MM.1S (cell line): ENCODE results near the gene OR2B3.
A peak's percentile ranks its signal among the peaks of the same experiment; 100 is the strongest.

Experiments
- DNase-seq: peaks from one replicate; pipeline ENCODE4 v3.0.0-alpha.2; 2015
- H2AFZ ChIP-seq: fragments of 300-600 bp; sonication (generic); 2 replicates; pipeline ENCODE4 v1.6.0; 2016; ENCODE audit warnings: antibody characterized with exemption, low read length
- H3F3A ChIP-seq: fragments of 300-600 bp; sonication (generic); 2 replicates; pipeline ENCODE4 v1.6.1; 2016; ENCODE audit warnings: mild to moderate bottlenecking, antibody characterized with exemption, low read length, moderate library complexity, mixed read lengths; ENCODE audit not compliant: insufficient read depth
- H3K27ac ChIP-seq: fragments of 300-600 bp; sonication (generic); 2 replicates; pipeline ENCODE4 v1.5.1; 2016; ENCODE audit warnings: mild to moderate bottlenecking, low read length
- H3K27me3 ChIP-seq: fragments of 300-600 bp; sonication (generic); replicated peaks from 2 replicates; pipeline ENCODE4 v1.6.0; 2016; ENCODE audit warnings: low read length; ENCODE audit not compliant: insufficient read depth
- H3K36me3 ChIP-seq: fragments of 300-600 bp; sonication (generic); replicated peaks from 2 replicates; pipeline ENCODE4 v1.6.1; 2016; ENCODE audit warnings: mild to moderate bottlenecking, low read length, mixed read lengths; ENCODE audit not compliant: insufficient read depth
- H3K4me1 ChIP-seq: fragments of 300-600 bp; sonication (generic); 2 replicates; pipeline ENCODE4 v1.6.1; 2016; ENCODE audit warnings: low read length, mixed read lengths
- H3K4me2 ChIP-seq: fragments of 300-600 bp; sonication (generic); 2 replicates; pipeline ENCODE4 v1.6.0; 2016; ENCODE audit warnings: low read depth, low read length
- H3K4me3 ChIP-seq: fragments of 300-600 bp; sonication (generic); 2 replicates; pipeline ENCODE4 v1.5.1; 2016; ENCODE audit warnings: low read length, mixed read lengths
- H3K79me2 ChIP-seq: fragments of 300-600 bp; sonication (generic); 2 replicates; pipeline ENCODE4 v1.6.1; 2016; ENCODE audit warnings: mixed run types, low read length, mixed read lengths
- H3K9ac ChIP-seq: fragments of 300-600 bp; sonication (generic); 2 replicates; pipeline ENCODE4 v1.6.1; 2016; ENCODE audit warnings: low read length, mixed read lengths
- H3K9me2 ChIP-seq: fragments of 300-600 bp; sonication (generic); replicated peaks from 2 replicates; pipeline ENCODE4 v1.6.1; 2016; ENCODE audit warnings: mild to moderate bottlenecking, low read length, mixed read lengths; ENCODE audit not compliant: insufficient read depth
- H3K9me3 ChIP-seq: fragments of 300-600 bp; sonication (generic); replicated peaks from 2 replicates; pipeline ENCODE4 v1.6.1; 2016; ENCODE audit warnings: mild to moderate bottlenecking, low read length, mixed read lengths; ENCODE audit not compliant: insufficient read depth
- H4K20me1 ChIP-seq: fragments of 300-600 bp; sonication (generic); 2 replicates; pipeline ENCODE4 v1.6.1; 2016; ENCODE audit warnings: mild to moderate bottlenecking, low read length, moderate library complexity, mixed read lengths; ENCODE audit not compliant: insufficient read depth
- EZH2 ChIP-seq: fragments of 300-600 bp; sonication (generic); optimal IDR thresholded peaks from 2 replicates; pipeline ENCODE3; 2017; ENCODE audit warnings: low read depth, mild to moderate bottlenecking, antibody characterized with exemption, low read length, mixed read lengths
- EZH2phosphoT487 ChIP-seq: fragments of 300-600 bp; sonication (generic); IDR thresholded peaks from 2 replicates; pipeline ENCODE4 v1.6.1; 2018; ENCODE audit warnings: antibody characterized with exemption, low read length
- TF ChIP-seq, protein P1 (sequence below): fragments of 300-600 bp; sonication (generic); IDR thresholded peaks from 2 replicates; pipeline ENCODE4 v1.5.1; 2016; ENCODE audit warnings: antibody characterized with exemption, low read length, mixed read lengths

The OR2B3 gene

DNA sequence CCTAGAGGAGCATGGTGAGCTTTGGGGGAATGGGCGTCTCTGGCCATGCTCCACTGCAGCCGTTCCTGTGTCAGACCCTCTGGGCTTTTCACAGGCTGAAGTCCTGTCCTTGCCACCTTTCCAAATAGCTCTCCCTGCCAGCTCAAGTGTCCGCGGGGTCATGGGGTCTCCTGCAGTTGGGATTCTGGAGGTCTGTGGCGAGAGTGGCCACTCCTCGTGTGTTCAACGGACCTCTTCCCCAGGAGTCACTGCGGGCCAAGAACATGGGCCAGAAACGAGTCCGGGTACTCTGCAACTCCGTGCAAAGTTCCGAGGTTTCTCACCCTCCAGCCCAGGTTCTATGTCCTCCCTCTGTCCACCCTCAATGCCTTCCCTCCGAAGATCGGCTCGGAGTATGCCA, 4.7 kb downstream of the OR2B3 start:
- Histone ChIP-seq H3K4me2 (no peak overlapping the region), H3F3A (no peaks in the 10 kb centered on the region), H3K9me2 (no peaks in the 10 kb centered on the region), H3K9ac (no peak overlapping the region), H3K27me3 (no peaks in the 10 kb centered on the region), H3K9me3 (no peaks in the 10 kb centered on the region), H3K79me2 (no peaks in the 10 kb centered on the region), H3K4me3 (no peak overlapping the region), H3K4me1 (no peaks in the 10 kb centered on the region), H4K20me1 (no peaks in the 10 kb centered on the region), H3K27ac (no peak overlapping the region), H2AFZ (no peak overlapping the region), H3K36me3 (no peaks in the 10 kb centered on the region)
- DNase-seq: no peak
- TF ChIP-seq, protein P1, sequence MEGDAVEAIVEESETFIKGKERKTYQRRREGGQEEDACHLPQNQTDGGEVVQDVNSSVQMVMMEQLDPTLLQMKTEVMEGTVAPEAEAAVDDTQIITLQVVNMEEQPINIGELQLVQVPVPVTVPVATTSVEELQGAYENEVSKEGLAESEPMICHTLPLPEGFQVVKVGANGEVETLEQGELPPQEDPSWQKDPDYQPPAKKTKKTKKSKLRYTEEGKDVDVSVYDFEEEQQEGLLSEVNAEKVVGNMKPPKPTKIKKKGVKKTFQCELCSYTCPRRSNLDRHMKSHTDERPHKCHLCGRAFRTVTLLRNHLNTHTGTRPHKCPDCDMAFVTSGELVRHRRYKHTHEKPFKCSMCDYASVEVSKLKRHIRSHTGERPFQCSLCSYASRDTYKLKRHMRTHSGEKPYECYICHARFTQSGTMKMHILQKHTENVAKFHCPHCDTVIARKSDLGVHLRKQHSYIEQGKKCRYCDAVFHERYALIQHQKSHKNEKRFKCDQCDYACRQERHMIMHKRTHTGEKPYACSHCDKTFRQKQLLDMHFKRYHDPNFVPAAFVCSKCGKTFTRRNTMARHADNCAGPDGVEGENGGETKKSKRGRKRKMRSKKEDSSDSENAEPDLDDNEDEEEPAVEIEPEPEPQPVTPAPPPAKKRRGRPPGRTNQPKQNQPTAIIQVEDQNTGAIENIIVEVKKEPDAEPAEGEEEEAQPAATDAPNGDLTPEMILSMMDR: no peak
- TF ChIP-seq EZH2 (no peak), EZH2phosphoT487 (no peak)

DNA sequence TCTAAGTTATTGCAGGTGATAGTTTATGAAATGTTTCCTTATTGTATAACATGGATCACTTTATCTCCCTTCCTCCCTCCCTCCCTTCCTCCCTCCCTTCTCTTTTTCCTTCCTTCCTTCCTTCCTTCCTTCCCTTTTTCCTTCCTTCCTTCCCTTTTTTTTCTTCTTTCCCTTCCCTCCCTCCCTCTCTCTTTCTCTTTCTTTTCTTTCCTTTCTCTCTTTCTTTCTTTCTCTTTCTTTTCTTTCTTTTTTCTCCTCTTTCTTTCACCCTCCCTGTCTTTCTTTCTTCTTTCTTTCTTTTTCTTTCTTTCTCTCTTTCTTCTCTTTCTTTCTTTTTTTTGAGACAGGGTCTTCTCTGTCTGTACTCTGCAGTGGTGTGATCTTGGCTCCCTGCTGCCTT, 5.8 kb downstream of the OR2B3 start:
- H3K27me3 ChIP-seq: no peaks in the 10 kb centered on the region
- no peaks in the 10 kb centered on the region for H3K79me2 ChIP-seq

DNA sequence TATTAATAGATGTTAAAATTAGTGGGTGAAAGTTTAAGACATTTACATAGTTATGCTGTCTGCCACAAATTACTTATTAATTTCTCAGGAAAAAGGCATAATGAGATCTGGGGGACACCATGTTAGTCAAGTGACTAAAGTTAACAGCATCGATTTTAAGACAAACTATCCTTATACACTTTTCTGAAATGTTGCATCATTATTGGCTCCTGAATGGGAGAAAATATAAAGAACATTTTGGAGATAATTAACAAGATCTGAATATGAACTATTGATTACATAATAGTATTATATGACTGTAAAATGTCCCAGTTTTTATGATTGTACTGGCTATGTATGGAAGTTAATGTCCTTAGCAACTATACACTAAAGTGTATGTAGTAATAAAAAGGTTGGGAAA, 7.9 kb downstream of the OR2B3 start:
- Histone ChIP-seq H3K9me3 (no peaks in the 10 kb centered on the region), H3K4me3 (no peak overlapping the region), H2AFZ (no peak overlapping the region), H4K20me1 (no peaks in the 10 kb centered on the region), H3F3A (no peaks in the 10 kb centered on the region), H3K4me1 (no peaks in the 10 kb centered on the region), H3K9me2 (no peaks in the 10 kb centered on the region), H3K9ac (no peak overlapping the region), H3K4me2 (no peak overlapping the region), H3K36me3 (no peaks in the 10 kb centered on the region), H3K27ac (no peak overlapping the region), H3K79me2 (no peaks in the 10 kb centered on the region), H3K27me3 (no peaks in the 10 kb centered on the region)
- DNase-seq: no peak
- TF ChIP-seq, protein P1: no peak
- TF ChIP-seq EZH2: no peak
- TF ChIP-seq EZH2phosphoT487: no peak

More for the DNA sequence above, 5.8 kb downstream of the OR2B3 start:
- Histone ChIP-seq H3K9me2 (no peaks in the 10 kb centered on the region), H3K27ac (no peak overlapping the region), H3F3A (no peaks in the 10 kb centered on the region), H4K20me1 (no peaks in the 10 kb centered on the region), H3K36me3 (no peaks in the 10 kb centered on the region), H3K4me3 (no peak overlapping the region), H3K4me1 (no peaks in the 10 kb centered on the region), H2AFZ (no peak overlapping the region), H3K9me3 (no peaks in the 10 kb centered on the region), H3K9ac (no peak overlapping the region), H3K4me2 (no peak overlapping the region)
- TF ChIP-seq EZH2: no peak
- DNase-seq: no peak

DNA sequence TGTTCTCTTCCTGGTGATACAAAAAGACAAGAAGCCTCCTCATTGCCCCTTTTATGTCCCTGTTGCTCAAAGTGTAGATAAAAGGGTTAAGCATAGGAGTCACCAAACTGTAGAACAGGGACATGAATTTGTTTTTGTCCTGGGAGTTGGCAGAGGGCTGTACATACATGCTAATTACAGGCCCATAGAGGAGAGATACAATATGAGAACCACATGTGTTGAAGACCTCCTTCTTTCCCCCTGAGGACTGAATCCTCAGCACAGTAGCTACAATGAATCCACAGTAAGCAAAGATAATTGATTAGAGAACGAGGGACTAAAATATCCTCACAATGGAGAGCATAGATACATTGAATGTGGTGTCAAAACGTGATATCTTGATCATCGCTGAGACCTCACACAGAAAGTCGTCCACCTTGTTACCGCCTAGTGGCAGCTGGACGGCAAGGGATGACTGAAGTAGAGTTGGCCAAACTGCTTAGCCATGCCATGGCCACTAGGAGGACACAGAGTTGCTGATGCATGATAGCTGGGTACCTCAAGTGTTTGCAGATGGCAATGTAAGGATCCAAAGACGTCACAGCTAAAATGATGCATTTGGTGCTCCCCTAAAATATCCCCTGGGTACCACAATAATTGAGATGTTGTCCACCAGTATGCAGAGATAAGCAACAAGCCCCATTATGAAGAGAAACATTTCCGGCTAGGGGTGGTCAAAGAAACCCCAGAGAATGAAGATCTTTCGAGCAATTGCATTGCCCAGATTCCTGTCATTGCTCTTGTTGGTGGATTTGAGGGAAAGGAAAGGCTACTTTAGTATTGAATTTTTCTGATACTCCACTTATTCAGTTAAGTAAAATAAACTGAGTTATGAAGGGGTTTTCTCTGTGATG, 15.0 kb downstream of the OR2B3 start:
- no peaks in the 10 kb centered on the region for H4K20me1 ChIP-seq
- TF ChIP-seq, protein P1: peak; percentile 40
- no peak for TF ChIP-seq EZH2
- H3K9me3 ChIP-seq: no peaks in the 10 kb centered on the region
- no peak overlapping the region for H3K9ac ChIP-seq
- H3K4me3 ChIP-seq: no peak overlapping the region
- no peaks in the 10 kb centered on the region for H3F3A ChIP-seq
- H3K79me2 ChIP-seq: no peaks in the 10 kb centered on the region
- H3K27me3 ChIP-seq: no peaks in the 10 kb centered on the region
- no peak overlapping the region for H2AFZ ChIP-seq
- no peaks in the 10 kb centered on the region for H3K9me2 ChIP-seq
- peak; percentile 15 for DNase-seq
- no peak overlapping the region for H3K27ac ChIP-seq
- no peaks in the 10 kb centered on the region for H3K36me3 ChIP-seq
- no peak overlapping the region for H3K4me2 ChIP-seq
- no peaks in the 10 kb centered on the region for H3K4me1 ChIP-seq
